KMS-11 (cell line): Measurements from ENCODE around the gene PTPRR.

Experiments used
- H2AFZ ChIP-seq: fragments of 200-600 bp; sonication (generic); 2 replicates; pipeline ENCODE4 v1.6.1; 2016; ENCODE audit warnings: antibody characterized with exemption, mixed run types, low read depth
- H3K27ac ChIP-seq: fragments of 200-600 bp; sonication (generic); 2 replicates; pipeline ENCODE4 v1.6.1; 2016; ENCODE audit warnings: mild to moderate bottlenecking, mixed run types
- H3K27me3 ChIP-seq: fragments of 200-600 bp; sonication (generic); 2 replicates; pipeline ENCODE4 v1.6.1; 2017; ENCODE audit warnings: mild to moderate bottlenecking, low read depth, mixed run types, moderate library complexity; ENCODE audit not compliant: insufficient read depth
- H3K36me3 ChIP-seq: fragments of 200-600 bp; sonication (generic); 2 replicates; pipeline ENCODE4 v1.6.1; 2017; ENCODE audit warnings: mild to moderate bottlenecking, mixed run types; ENCODE audit not compliant: insufficient read depth
- H3K4me1 ChIP-seq: fragments of 200-600 bp; sonication (generic); 2 replicates; pipeline ENCODE4 v1.6.1; 2016; ENCODE audit warnings: mild to moderate bottlenecking, low read depth, mixed run types; ENCODE audit not compliant: poor library complexity, severe bottlenecking
- H3K4me2 ChIP-seq: fragments of 200-600 bp; sonication (generic); 2 replicates; pipeline ENCODE4 v1.7.0; 2016; ENCODE audit warnings: mild to moderate bottlenecking, mixed run types
- H3K4me3 ChIP-seq: fragments of 200-600 bp; sonication (generic); IDR thresholded peaks from 2 replicates; pipeline ENCODE4 v1.6.1; 2017; ENCODE audit warnings: low read depth, low read length, mixed read lengths; ENCODE audit not compliant: insufficient read depth
- H3K79me2 ChIP-seq: fragments of 200-600 bp; sonication (generic); 2 replicates; pipeline ENCODE4 v1.6.1; 2016; ENCODE audit warnings: low read depth, mixed run types; ENCODE audit not compliant: insufficient read depth
- H3K9ac ChIP-seq: fragments of 200-600 bp; sonication (generic); 2 replicates; pipeline ENCODE4 v1.6.1; 2016; ENCODE audit warnings: mild to moderate bottlenecking, mixed run types
- H4K20me1 ChIP-seq: fragments of 200-600 bp; sonication (generic); 2 replicates; pipeline ENCODE4 v1.6.1; 2016; ENCODE audit warnings: mild to moderate bottlenecking, mixed run types; ENCODE audit not compliant: insufficient read depth
- TF ChIP-seq, protein P1 (sequence below): fragments of 200-600 bp; sonication (generic); conservative IDR thresholded peaks from 2 replicates; pipeline ENCODE4 v1.6.1; 2017; ENCODE audit warnings: low read depth, mild to moderate bottlenecking, antibody characterized with exemption, low read length, moderate library complexity, mixed read lengths

The PTPRR gene

DNA sequence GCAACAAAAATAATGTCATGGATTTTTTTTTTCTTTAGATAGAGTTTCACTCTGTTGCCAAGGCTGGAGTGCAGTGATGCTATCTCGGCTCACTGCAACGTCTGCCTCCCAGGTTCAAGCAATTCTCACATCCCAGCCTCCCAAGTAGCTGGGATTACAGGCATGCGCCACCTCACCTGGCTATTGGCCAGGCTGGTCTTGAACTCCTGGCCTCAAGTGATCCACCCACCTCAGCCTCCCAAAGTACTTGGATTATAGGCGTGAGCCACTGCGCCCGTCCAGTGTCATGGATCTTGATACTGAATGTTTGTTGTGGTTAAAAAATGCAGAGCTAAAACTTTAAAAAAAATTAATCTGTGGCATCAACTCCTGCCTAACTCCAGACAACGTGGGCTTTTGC, 175.5 kb downstream of the PTPRR start:
- Histone ChIP-seq H2AFZ (no peak overlapping the region), H3K9ac (no peak overlapping the region), H3K36me3 (no peaks in the 10 kb centered on the region), H3K27me3 (no peaks in the 10 kb centered on the region), H3K79me2 (no peaks in the 10 kb centered on the region), H3K4me2 (no peak overlapping the region), H3K4me3 (no peak overlapping the region), H4K20me1 (no peaks in the 10 kb centered on the region), H3K27ac (no peak overlapping the region), H3K4me1 (no peaks in the 10 kb centered on the region)
- TF ChIP-seq, protein P1, sequence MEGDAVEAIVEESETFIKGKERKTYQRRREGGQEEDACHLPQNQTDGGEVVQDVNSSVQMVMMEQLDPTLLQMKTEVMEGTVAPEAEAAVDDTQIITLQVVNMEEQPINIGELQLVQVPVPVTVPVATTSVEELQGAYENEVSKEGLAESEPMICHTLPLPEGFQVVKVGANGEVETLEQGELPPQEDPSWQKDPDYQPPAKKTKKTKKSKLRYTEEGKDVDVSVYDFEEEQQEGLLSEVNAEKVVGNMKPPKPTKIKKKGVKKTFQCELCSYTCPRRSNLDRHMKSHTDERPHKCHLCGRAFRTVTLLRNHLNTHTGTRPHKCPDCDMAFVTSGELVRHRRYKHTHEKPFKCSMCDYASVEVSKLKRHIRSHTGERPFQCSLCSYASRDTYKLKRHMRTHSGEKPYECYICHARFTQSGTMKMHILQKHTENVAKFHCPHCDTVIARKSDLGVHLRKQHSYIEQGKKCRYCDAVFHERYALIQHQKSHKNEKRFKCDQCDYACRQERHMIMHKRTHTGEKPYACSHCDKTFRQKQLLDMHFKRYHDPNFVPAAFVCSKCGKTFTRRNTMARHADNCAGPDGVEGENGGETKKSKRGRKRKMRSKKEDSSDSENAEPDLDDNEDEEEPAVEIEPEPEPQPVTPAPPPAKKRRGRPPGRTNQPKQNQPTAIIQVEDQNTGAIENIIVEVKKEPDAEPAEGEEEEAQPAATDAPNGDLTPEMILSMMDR = no peak

DNA sequence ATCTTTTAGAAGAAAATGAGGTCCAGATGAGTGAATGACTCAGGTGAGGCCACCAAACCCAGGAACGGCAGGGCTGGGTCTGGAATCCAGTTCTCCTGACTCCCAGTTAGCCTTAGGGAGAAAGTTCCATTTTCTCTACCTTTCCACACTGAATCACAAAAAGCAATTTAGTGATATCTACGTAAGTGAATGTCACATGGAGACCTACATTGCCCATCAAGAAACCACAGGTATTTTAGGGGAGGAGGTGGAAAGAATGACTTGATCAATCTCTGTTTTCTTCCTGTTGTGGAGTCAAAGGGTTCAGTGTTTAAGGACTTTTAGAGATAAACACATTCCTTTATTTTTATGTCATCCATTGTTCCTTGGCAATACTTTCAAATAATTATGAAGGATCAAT, 176.4 kb downstream of the PTPRR start:
- H3K27ac ChIP-seq = no peak overlapping the region
- no peak overlapping the region for H3K9ac ChIP-seq
- no peaks in the 10 kb centered on the region for H3K79me2 ChIP-seq
- no peak overlapping the region for H3K4me3 ChIP-seq
- no peak overlapping the region for H3K4me2 ChIP-seq
- no peaks in the 10 kb centered on the region for H4K20me1 ChIP-seq
- TF ChIP-seq, protein P1 = no peak
- H3K36me3 ChIP-seq = no peaks in the 10 kb centered on the region
- no peaks in the 10 kb centered on the region for H3K4me1 ChIP-seq
- H3K27me3 ChIP-seq = no peaks in the 10 kb centered on the region
- H2AFZ ChIP-seq = no peak overlapping the region

DNA sequence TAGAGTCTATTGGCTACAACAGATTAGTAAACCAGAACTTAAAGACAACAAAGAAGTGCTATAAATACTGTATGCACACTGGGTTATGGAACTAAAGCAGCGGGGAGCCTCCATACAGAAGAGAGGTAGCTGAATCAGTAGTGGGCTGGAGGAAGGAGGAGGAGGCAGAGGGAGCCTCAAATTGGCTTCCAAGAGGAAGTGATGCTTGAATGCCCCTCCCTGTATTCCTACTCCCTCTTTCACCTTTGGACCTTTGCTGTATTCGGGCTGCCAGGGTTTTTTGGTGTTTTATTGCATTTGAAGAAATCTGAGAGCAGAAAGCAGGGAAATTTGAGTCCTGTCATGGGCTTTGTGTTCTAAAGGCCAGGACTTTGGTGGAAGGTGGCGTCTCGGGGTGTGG, 179.3 kb downstream of the PTPRR start:
- H3K27me3 ChIP-seq = no peaks in the 10 kb centered on the region
- TF ChIP-seq, protein P1 = no peak
- no peak overlapping the region for H3K4me2 ChIP-seq
- H3K79me2 ChIP-seq = no peaks in the 10 kb centered on the region
- no peaks in the 10 kb centered on the region for H4K20me1 ChIP-seq
- no peak overlapping the region for H3K4me3 ChIP-seq
- no peak overlapping the region for H2AFZ ChIP-seq
- H3K27ac ChIP-seq = no peak overlapping the region
- H3K4me1 ChIP-seq = no peaks in the 10 kb centered on the region
- H3K36me3 ChIP-seq = no peaks in the 10 kb centered on the region
- no peak overlapping the region for H3K9ac ChIP-seq

DNA sequence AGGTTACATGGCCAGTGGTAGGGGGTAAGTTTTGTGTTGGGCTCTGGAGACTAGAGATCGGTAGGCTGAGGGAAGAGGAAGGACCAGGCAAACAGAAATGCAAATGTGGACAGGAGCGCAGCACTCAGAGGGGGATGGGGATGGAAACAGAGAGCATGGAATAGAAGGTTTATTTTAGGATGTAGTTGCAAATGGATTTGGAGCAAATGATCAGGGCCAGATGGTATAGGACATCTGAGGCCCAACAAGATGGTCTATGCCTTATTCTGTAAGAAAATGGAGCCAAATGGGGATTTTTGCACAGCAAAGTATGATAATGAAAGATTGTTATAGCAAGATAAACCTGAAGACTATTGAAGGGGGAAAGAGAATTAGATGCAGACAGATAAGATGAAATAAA, 180.8 kb downstream of the PTPRR start:
- Histone ChIP-seq H4K20me1 (no peaks in the 10 kb centered on the region), H3K4me1 (no peaks in the 10 kb centered on the region), H3K9ac (no peak overlapping the region), H3K27me3 (no peaks in the 10 kb centered on the region), H3K27ac (no peak overlapping the region), H3K36me3 (no peaks in the 10 kb centered on the region), H3K4me3 (no peak overlapping the region), H3K79me2 (no peaks in the 10 kb centered on the region), H3K4me2 (no peak overlapping the region), H2AFZ (no peak overlapping the region)
- TF ChIP-seq, protein P1 = no peak
